SK-N-SH treated with all-trans-retinoic acid at 6 μM for 48 hours (cell line): ENCODE results near the gene C1QL1.

Experiments used
- SNAI2 ChIP-seq: fragments of 250-450 bp; sonication (Bioruptor Pico); IDR thresholded peaks from 2 replicates; pipeline ENCODE4 v1.5.0; 2020; ENCODE audit warnings: mild to moderate bottlenecking, moderate library complexity
- ZFP3 ChIP-seq: fragments of 250-450 bp; sonication (Bioruptor Pico); IDR thresholded peaks from 2 replicates; pipeline ENCODE4 v1.5.0; 2020; ENCODE audit warnings: mild to moderate bottlenecking, moderate library complexity
- TF ChIP-seq, protein P1 (sequence below): fragments of 250-450 bp; sonication (Bioruptor Pico); IDR thresholded peaks from 2 replicates; pipeline ENCODE4 v1.8.0; 2020; ENCODE audit warnings: mild to moderate bottlenecking, moderate library complexity, borderline replicate concordance

DNA sequence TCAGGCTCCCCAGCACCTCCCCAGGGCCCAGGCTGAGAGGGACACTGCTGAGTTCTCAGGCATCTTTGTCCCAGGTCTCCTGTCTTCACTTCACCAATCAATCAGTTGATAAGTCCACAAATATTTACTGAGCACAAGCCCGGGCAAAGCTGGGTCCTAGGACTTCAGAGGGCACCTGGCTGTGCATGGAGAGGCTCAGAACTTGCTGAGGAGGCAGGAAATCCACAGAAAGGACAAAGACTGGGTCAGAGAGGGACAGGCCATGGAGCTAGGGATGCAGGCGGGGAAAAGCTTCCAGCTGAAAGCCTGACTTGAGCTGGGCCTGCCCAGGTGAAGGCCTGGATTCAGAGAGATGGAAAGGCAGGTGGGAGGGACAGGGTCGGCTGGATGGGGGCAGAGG lies 33.2 kb upstream of the C1QL1 start:
- TF ChIP-seq, protein P1, sequence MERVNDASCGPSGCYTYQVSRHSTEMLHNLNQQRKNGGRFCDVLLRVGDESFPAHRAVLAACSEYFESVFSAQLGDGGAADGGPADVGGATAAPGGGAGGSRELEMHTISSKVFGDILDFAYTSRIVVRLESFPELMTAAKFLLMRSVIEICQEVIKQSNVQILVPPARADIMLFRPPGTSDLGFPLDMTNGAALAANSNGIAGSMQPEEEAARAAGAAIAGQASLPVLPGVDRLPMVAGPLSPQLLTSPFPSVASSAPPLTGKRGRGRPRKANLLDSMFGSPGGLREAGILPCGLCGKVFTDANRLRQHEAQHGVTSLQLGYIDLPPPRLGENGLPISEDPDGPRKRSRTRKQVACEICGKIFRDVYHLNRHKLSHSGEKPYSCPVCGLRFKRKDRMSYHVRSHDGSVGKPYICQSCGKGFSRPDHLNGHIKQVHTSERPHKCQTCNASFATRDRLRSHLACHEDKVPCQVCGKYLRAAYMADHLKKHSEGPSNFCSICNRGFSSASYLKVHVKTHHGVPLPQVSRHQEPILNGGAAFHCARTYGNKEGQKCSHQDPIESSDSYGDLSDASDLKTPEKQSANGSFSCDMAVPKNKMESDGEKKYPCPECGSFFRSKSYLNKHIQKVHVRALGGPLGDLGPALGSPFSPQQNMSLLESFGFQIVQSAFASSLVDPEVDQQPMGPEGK (CRISPR knock-in tag): no peak
- no peak for TF ChIP-seq SNAI2
- no peak for TF ChIP-seq ZFP3 (CRISPR knock-in tag)
